Fibroblast of pulmonary artery (primary cell): ENCODE measurements around the gene RCC1.

ENCODE experiments used
- DNase-seq: peaks from one replicate; pipeline ENCODE4 v3.0.0-alpha.2; 2010; ENCODE audit warnings: low read depth
- H3K4me3 ChIP-seq: replicated peaks from 2 replicates; pipeline ENCODE4 v1.5.1; 2011; ENCODE audit warnings: low read depth, mild to moderate bottlenecking, control low read depth, low read length, moderate library complexity
- CTCF ChIP-seq: IDR thresholded peaks from 2 replicates; pipeline ENCODE4 v1.5.1; 2011; ENCODE audit warnings: mild to moderate bottlenecking, control low read depth, low read length, inconsistent platforms; ENCODE audit errors: missing control alignments

RCC1 gene

GRCh38 chr1:28551381-28551780, 45.5 kb downstream of the RCC1 start:
- no peak for TF ChIP-seq CTCF
- no peak overlapping the region for H3K4me3 ChIP-seq
- DNase-seq: no peak

- DNase-seq: peak; percentile 97
- H3K4me3 ChIP-seq: peak within 1 kb of the TSS; percentile 83
- no peak for TF ChIP-seq CTCF
Observed at GRCh38 chr1:28552758-28553663, 47.2 kb downstream of the RCC1 start, which contains the start of gene TRNAU1AP. TRNAU1AP (plus strand) TSS chr1:28553085; CDS start chr1:28553111, 26 bp downstream.

- DNase-seq: no peak
- TF ChIP-seq CTCF: no peak
- H3K4me3 ChIP-seq: no peak overlapping the region
Observed at GRCh38 chr1:28560886-28561285, 55.0 kb downstream of the RCC1 start.

- no peak for TF ChIP-seq CTCF
- no peak overlapping the region for H3K4me3 ChIP-seq
- DNase-seq: no peak
Observed at GRCh38 chr1:28564310-28564709, 58.5 kb downstream of the RCC1 start.

- no peak for DNase-seq
- TF ChIP-seq CTCF: no peak
- H3K4me3 ChIP-seq: no peak overlapping the region
Observed at GRCh38 chr1:28565040-28565439, 59.2 kb downstream of the RCC1 start.

- no peak for DNase-seq
- no peak for TF ChIP-seq CTCF
- no peak overlapping the region for H3K4me3 ChIP-seq
Observed at GRCh38 chr1:28565726-28566125, 59.9 kb downstream of the RCC1 start.

- no peak overlapping the region for H3K4me3 ChIP-seq
- no peak for TF ChIP-seq CTCF
- no peak for DNase-seq
Observed at GRCh38 chr1:28566931-28567330, 61.1 kb downstream of the RCC1 start.
